Liver (tissue), 3 donors: Measurements from ENCODE around the gene RANBP17.

Experiments
- CTCF ChIP-seq: fragments of 150-350 bp; IDR thresholded peaks from 2 replicates; pipeline ENCODE4 v1.5.1; 2017; ENCODE audit warnings: improper control_type of control experiment, low read depth, low read length; ENCODE audit not compliant: missing input control
- RAD21 ChIP-seq, 2 donors: IDR thresholded peaks; 2 replicates each; pipeline ENCODE4 v1.6.1; 2016; ENCODE audit warnings: antibody characterized with exemption in 2 of 2, mild to moderate bottlenecking in 2 of 2
- TAF1 ChIP-seq: conservative IDR thresholded peaks from 2 replicates; pipeline ENCODE4 v1.6.1; 2016; ENCODE audit warnings: antibody characterized with exemption, mild to moderate bottlenecking
- YY1 ChIP-seq: IDR thresholded peaks from 2 replicates; pipeline ENCODE4 v1.6.1; 2016; ENCODE audit warnings: antibody characterized with exemption, mild to moderate bottlenecking
- donor health status: healthy.
- donor health status: healthy.

- TF ChIP-seq CTCF = no peak
- no peak for TF ChIP-seq YY1
- no peak for TF ChIP-seq TAF1
- no peak for TF ChIP-seq RAD21 (IDR thresholded peaks at IDR 0.05)
These were observed 478.2 kb downstream of the RANBP17 start for GRCh38 chr5:171340042-171340441.
